Measurements from ENCODE around the gene SLC26A6. TPM values are rescaled to one million over a fixed set of nuclear protein-coding genes. Genes with fewer than 3 reads are reported as not detected.

SLC26A6 gene
- total and polyA plus RNA-seq, 2 donors (not counting 1 experiment from before 2014, with no cell fraction given), result 22.5 to 26.7 TPM

GRCh38 chr3:48642605-48643004 lies 7.3 kb upstream of the SLC26A6 start:
- Histone ChIP-seq H2AFZ (ENCODE audit: insufficient read depth, low read depth, low read length, poor library complexity, severe bottlenecking) (no peak overlapping the region), H3K27ac (ENCODE audit: low read length in 2 of 2) (no peak overlapping the region), H3K4me1 (ENCODE audit: control insufficient read depth in 2 of 2, insufficient read depth in 2 of 2, low read length in 2 of 2) (no peaks in the 10 kb centered on the region), H4K20me1 (ENCODE audit: control insufficient read depth, insufficient read depth, low read length, poor library complexity, severe bottlenecking) (no peaks in the 10 kb centered on the region), H3K79me2 (ENCODE audit: control insufficient read depth, insufficient read depth, low read length) (no peaks in the 10 kb centered on the region), H3K36me3 (replicated peaks in 1 of 2; ENCODE audit: control extremely low read depth in 1 of 2, control insufficient read depth in 1 of 2, extremely low read depth in 1 of 2, insufficient read depth in 2 of 2, low read length in 1 of 2) (no peaks in the 10 kb centered on the region), H3K4me3 (ENCODE audit: control extremely low read depth in 1 of 5, extremely low read depth in 1 of 5, insufficient read depth in 1 of 5, low read depth in 2 of 5, low read length in 4 of 5) (no peak overlapping the region), H3K9ac (ENCODE audit: low read length) (no peak overlapping the region), H3K4me2 (replicated peaks; ENCODE audit: low read depth, low read length, poor library complexity, severe bottlenecking) (no peak overlapping the region), H3K27me3 (replicated peaks in 1 of 4; ENCODE audit: control extremely low read depth in 1 of 4, control insufficient read depth in 3 of 4, insufficient read depth in 4 of 4, low read length in 3 of 4) (peaks cover 0 to 11% (median 0%) of the 10 kb centered on the region in 4 experiments), H3K9me3 (ENCODE audit: control extremely low read depth in 1 of 3, control insufficient read depth in 2 of 3, insufficient read depth in 1 of 3, low read length in 2 of 3) (no peaks in the 10 kb centered on the region)
- ATAC-seq (ENCODE audit: low read depth) (no peak), DNase-seq (no peak)
- CTCF ChIA-PET, result no interaction called here
- WGBS (ENCODE audit: insufficient coverage), result 98% methylated on average over 12 of the region's 12 CpGs
- intact Hi-C loops (cut with micrococcal nuclease), result no loop called here
- POLR2A ChIA-PET, result no interaction called here
- Mint-ChIP-seq H3K4me1 (no peaks in the 10 kb centered on the region), H3K27ac (no peak overlapping the region), H3K27me3 (no peaks in the 10 kb centered on the region), H3K9me3 (ENCODE audit: insufficient read depth) (no peaks in the 10 kb centered on the region), H3K4me3 (no peak overlapping the region)
- TF ChIP-seq EZH2 (IDR thresholded peaks at IDR 0.05; ENCODE audit: borderline replicate concordance, insufficient read depth, low read depth, low read length, poor library complexity, severe bottlenecking), result no peak
- no peak for TF ChIP-seq CTCF (IDR thresholded peaks at IDR 0.05)

GRCh38 chr3:48641396-48641795 lies 6.1 kb upstream of the SLC26A6 start:
- H3K27ac ChIP-seq (ENCODE audit: low read length in 2 of 2), result no peak overlapping the region
- no peak overlapping the region for H2AFZ ChIP-seq (ENCODE audit: insufficient read depth, low read depth, low read length, poor library complexity, severe bottlenecking)
- WGBS (ENCODE audit: insufficient coverage), result 97% methylated on average over 3 of the region's 3 CpGs
- Mint-ChIP-seq H3K4me1 (no peaks in the 10 kb centered on the region), H3K27ac (no peak overlapping the region), H3K27me3 (no peaks in the 10 kb centered on the region), H3K9me3 (ENCODE audit: insufficient read depth) (no peaks in the 10 kb centered on the region), H3K4me3 (no peak overlapping the region)
- H3K9ac ChIP-seq (ENCODE audit: low read length), result no peak overlapping the region
- ChIA-PET CTCF (interaction anchor here (1.2 kb wide), 1 partner anchor 15 kb away, joined by 3 read pairs; no protein-coding TSS in a partner anchor), POLR2A (no interaction called here)
- intact Hi-C loops (cut with micrococcal nuclease), result no loop called here
- H3K4me1 ChIP-seq (ENCODE audit: control insufficient read depth in 2 of 2, insufficient read depth in 2 of 2, low read length in 2 of 2), result peaks cover 0 to 3% of the 10 kb centered on the region in 2 donors
- no peak overlapping the region for H3K4me2 ChIP-seq (replicated peaks; ENCODE audit: low read depth, low read length, poor library complexity, severe bottlenecking)
- H4K20me1 ChIP-seq (ENCODE audit: control insufficient read depth, insufficient read depth, low read length, poor library complexity, severe bottlenecking), result no peaks in the 10 kb centered on the region
- H3K4me3 ChIP-seq (ENCODE audit: control extremely low read depth in 1 of 5, extremely low read depth in 1 of 5, insufficient read depth in 1 of 5, low read depth in 2 of 5, low read length in 4 of 5), result no peak overlapping the region
- ATAC-seq (ENCODE audit: low read depth) (no peak), DNase-seq (no peak)
- no peaks in the 10 kb centered on the region for H3K36me3 ChIP-seq (replicated peaks in 1 of 2; ENCODE audit: control extremely low read depth in 1 of 2, control insufficient read depth in 1 of 2, extremely low read depth in 1 of 2, insufficient read depth in 2 of 2, low read length in 1 of 2)
- TF ChIP-seq CTCF (IDR thresholded peaks at IDR 0.05) (no peak), EZH2 (IDR thresholded peaks at IDR 0.05; ENCODE audit: borderline replicate concordance, insufficient read depth, low read depth, low read length, poor library complexity, severe bottlenecking) (no peak)
- no peaks in the 10 kb centered on the region for H3K9me3 ChIP-seq (ENCODE audit: control extremely low read depth in 1 of 3, control insufficient read depth in 2 of 3, insufficient read depth in 1 of 3, low read length in 2 of 3)
- H3K79me2 ChIP-seq (ENCODE audit: control insufficient read depth, insufficient read depth, low read length), result no peaks in the 10 kb centered on the region
- peaks cover 0 to 11% (median 0%) of the 10 kb centered on the region in 4 experiments for H3K27me3 ChIP-seq (replicated peaks in 1 of 4; ENCODE audit: control extremely low read depth in 1 of 4, control insufficient read depth in 3 of 4, insufficient read depth in 4 of 4, low read length in 3 of 4)

Data from B cell (primary cell).